Mesenchymal stem cell (in vitro differentiated cells and primary cell): Measurements from ENCODE around the gene WDR13. TPM values are rescaled to one million over a fixed set of nuclear protein-coding genes. Genes with fewer than 3 reads are reported as not detected.
"Not testable (repeated sequence)": the region's sequence is repeated elsewhere in the genome, so short reads cannot be mapped to it uniquely, and the experiment has no call there.

Source experiments
- DNase-seq: peaks from one replicate; pipeline ENCODE4 v3.0.0-alpha.2; 2013
- H2AFZ ChIP-seq: one replicate; pipeline ENCODE4 v1.6.1; 2013; ENCODE audit warnings: low read depth, mild to moderate bottlenecking, control low read depth, inconsistent platforms, low read length, moderate library complexity
- H2AK5ac ChIP-seq: 2 replicates; pipeline ENCODE4 v1.6.1; 2013; ENCODE audit warnings: low read length, moderate library complexity, mild to moderate bottlenecking, inconsistent platforms; ENCODE audit not compliant: severe bottlenecking
- H2BK120ac ChIP-seq: one replicate; pipeline ENCODE4 v1.6.1; 2013; ENCODE audit warnings: low read depth, mild to moderate bottlenecking, inconsistent platforms, low read length, moderate library complexity
- H2BK12ac ChIP-seq, 2 experiments: one replicate each; pipeline ENCODE4 v1.6.1; 2013; ENCODE audit warnings: inconsistent platforms in 2 of 2, low read length in 2 of 2, mild to moderate bottlenecking in 2 of 2, moderate library complexity in 2 of 2, control low read depth in 1 of 2
- H2BK15ac ChIP-seq: one replicate; pipeline ENCODE4 v1.6.1; 2013; ENCODE audit warnings: mild to moderate bottlenecking, low read depth, inconsistent platforms; ENCODE audit not compliant: poor library complexity, severe bottlenecking
- H2BK5ac ChIP-seq: 2 replicates; pipeline ENCODE4 v1.6.1; 2013; ENCODE audit warnings: low read depth, mild to moderate bottlenecking, low read length, control low read depth, inconsistent platforms; ENCODE audit not compliant: poor library complexity, severe bottlenecking
- H3K14ac ChIP-seq, 2 experiments: one replicate each; pipeline ENCODE4 v1.6.1; 2013; ENCODE audit warnings: inconsistent platforms in 2 of 2, low read length in 2 of 2, control low read depth in 1 of 2, mild to moderate bottlenecking in 1 of 2, moderate library complexity in 1 of 2
- H3K18ac ChIP-seq, 2 experiments: one replicate each; pipeline ENCODE4 v1.6.1; 2013; ENCODE audit warnings: inconsistent platforms in 2 of 2, low read length in 2 of 2, control low read depth in 1 of 2, low read depth in 1 of 2, mild to moderate bottlenecking in 1 of 2
- H3K23ac ChIP-seq, 2 experiments: one replicate each; pipeline ENCODE4 v1.6.1; 2013; ENCODE audit warnings: inconsistent platforms in 2 of 2, low read length in 2 of 2, mild to moderate bottlenecking in 2 of 2, moderate library complexity in 2 of 2, control low read depth in 1 of 2
- H3K27ac ChIP-seq: 2 replicates; pipeline ENCODE4 v1.5.1; 2013; ENCODE audit warnings: mild to moderate bottlenecking, moderate library complexity, low read length, control low read depth, inconsistent platforms; ENCODE audit not compliant: poor library complexity, severe bottlenecking
- H3K27me3 ChIP-seq, 2 experiments: 2 replicates each; pipeline versions ENCODE4 v1.6.1 to v1.7.0; 2013; ENCODE audit warnings: low read length in 2 of 2, mild to moderate bottlenecking in 2 of 2, moderate library complexity in 2 of 2, control low read depth in 1 of 2, inconsistent platforms in 1 of 2; ENCODE audit not compliant: control insufficient read depth in 1 of 2, insufficient read depth in 1 of 2
- H3K36me3 ChIP-seq, 2 experiments: 2 replicates each; pipeline versions ENCODE4 v1.6.1 to v1.7.0; 2013; ENCODE audit warnings: low read length in 2 of 2, control low read depth in 1 of 2, inconsistent platforms in 1 of 2, low read depth in 1 of 2, mild to moderate bottlenecking in 1 of 2; ENCODE audit not compliant: insufficient read depth in 2 of 2, control insufficient read depth in 1 of 2
- H3K4ac ChIP-seq, 2 experiments: one replicate each; pipeline ENCODE4 v1.6.1; 2013; ENCODE audit warnings: inconsistent platforms in 2 of 2, low read length in 2 of 2, mild to moderate bottlenecking in 2 of 2, moderate library complexity in 2 of 2, control low read depth in 1 of 2, low read depth in 1 of 2
- H3K4me1 ChIP-seq: 2 replicates; pipeline ENCODE4 v1.6.1; 2013; ENCODE audit warnings: low read depth, low read length, control low read depth; ENCODE audit not compliant: control insufficient read depth, insufficient read depth
- H3K4me2 ChIP-seq: 2 replicates; pipeline ENCODE4 v1.6.1; 2013; ENCODE audit warnings: low read length, mild to moderate bottlenecking, inconsistent platforms; ENCODE audit not compliant: poor library complexity, severe bottlenecking
- H3K4me3 ChIP-seq, 2 experiments: 2 replicates each; pipeline versions ENCODE4 v1.5.1 to v1.7.0; 2013; ENCODE audit warnings: low read length in 2 of 2, mild to moderate bottlenecking in 2 of 2, control low read depth in 1 of 2, low read depth in 1 of 2; ENCODE audit not compliant: insufficient read depth in 1 of 2
- H3K79me1 ChIP-seq: replicated peaks from 2 replicates; pipeline ENCODE4 v1.6.1; 2013; ENCODE audit warnings: mild to moderate bottlenecking, control low read depth, low read length, inconsistent platforms; ENCODE audit not compliant: poor library complexity, severe bottlenecking
- H3K9ac ChIP-seq: 2 replicates; pipeline ENCODE4 v1.7.0; 2013; ENCODE audit warnings: mild to moderate bottlenecking, low read length, moderate library complexity
- H3K9me3 ChIP-seq: 2 replicates; pipeline ENCODE4 v1.7.0; 2013; ENCODE audit warnings: mild to moderate bottlenecking, low read length; ENCODE audit not compliant: control insufficient read depth
- H4K8ac ChIP-seq: one replicate; pipeline ENCODE4 v1.6.1; 2013; ENCODE audit warnings: inconsistent platforms, mild to moderate bottlenecking, low read length, moderate library complexity
- H4K91ac ChIP-seq: one replicate; pipeline ENCODE4 v1.6.1; 2013; ENCODE audit warnings: mild to moderate bottlenecking, low read length, inconsistent platforms
- WGBS: methylation state at CpG from one replicate; pipeline ENCODE4 v1.1.7; 2013; ENCODE audit warnings: mixed read lengths; 5-methylcytosine and 5-hydroxymethylcytosine counted together
- polyA plus RNA-seq, 2 experiments: library from polyadenylated mRNA; stranded (reverse); fragments of 200-250 nt; gene quantifications; one replicate each; pipeline ENCODE4 v1.2.3, GENCODE V29; 2013

Gene WDR13
- polyA plus RNA-seq (2013, experiment 1 of 2): 43.9 TPM
- polyA plus RNA-seq (2013, experiment 2 of 2): 40.9 TPM

DNA sequence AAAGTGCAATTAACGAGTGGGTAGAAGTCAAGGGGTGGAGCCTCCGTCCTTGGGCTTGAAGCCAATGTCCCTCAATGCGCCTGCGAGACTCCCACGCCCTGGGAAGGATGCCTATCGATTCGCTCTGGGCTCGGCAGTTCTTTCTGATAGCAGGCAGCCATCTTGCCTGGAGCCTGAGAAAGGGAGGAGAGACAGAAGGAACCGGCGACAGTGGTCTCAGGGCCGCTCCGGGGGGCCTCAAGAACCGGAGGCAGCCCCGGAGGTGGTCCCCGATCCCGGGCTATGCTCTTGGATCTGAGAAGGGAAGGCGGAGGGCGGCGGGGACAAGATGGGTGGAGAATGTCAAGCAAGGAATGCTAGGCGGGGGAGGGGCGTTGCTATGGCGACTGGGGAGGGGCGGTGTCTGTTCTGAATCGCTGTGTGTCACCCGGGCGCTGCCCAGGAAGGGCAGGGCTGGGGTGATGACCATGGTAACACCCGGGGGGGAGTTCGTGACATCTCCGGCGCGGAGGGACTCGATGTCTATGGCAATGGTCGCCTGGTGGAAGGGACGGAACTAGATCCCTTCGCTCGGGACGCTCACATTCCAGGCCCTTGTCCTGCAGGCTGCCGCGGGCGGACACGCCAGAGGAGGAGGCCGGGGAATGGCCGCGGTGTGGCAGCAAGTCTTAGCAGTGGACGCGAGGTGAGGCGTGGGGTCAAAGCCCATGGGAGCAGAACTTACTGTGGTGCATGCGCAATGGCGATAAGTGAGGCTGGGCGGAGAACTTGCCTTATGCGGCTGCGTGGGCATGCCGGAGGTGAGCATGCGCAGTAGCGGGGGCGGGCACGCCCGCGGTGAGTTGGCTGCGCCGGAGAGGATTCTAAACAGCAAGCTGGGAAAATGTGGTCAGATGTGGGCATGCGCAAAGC lies at the start of gene WDR13:
Gene WDR13, plus strand, starts transcription at position 140 of the 912 bp plus-strand sequence. Its CDS starts 505 bp downstream, at position 645.
- Histone ChIP-seq H3K9ac (peak within 1 kb of the TSS; percentile 92), H4K8ac (peak within 1 kb of the TSS; percentile 95), H2BK15ac (peak within 1 kb of the TSS; percentile 48), H3K36me3 (peaks cover 35 to 38% of the 10 kb centered on the region in 2 experiments), H3K4me1 (peaks cover 4% of the 10 kb centered on the region), H2BK12ac (peak within 1 kb of the TSS; percentile 23 to 94), H3K27ac (peak within 1 kb of the TSS; percentile 100), H2AK5ac (peak within 1 kb of the TSS; percentile 78), H2BK120ac (peak within 1 kb of the TSS; percentile 89), H3K4ac (peak within 1 kb of the TSS; percentile 97 to 98), H3K4me3 (peak within 1 kb of the TSS; percentile 78 to 79), H2BK5ac (peak within 1 kb of the TSS; percentile 96), H4K91ac (peak within 1 kb of the TSS; percentile 97), H3K18ac (peak within 1 kb of the TSS; percentile 94 to 99), H3K14ac (peak within 1 kb of the TSS in 1 of 2 experiments; percentile 91), H3K23ac (no peak within 1 kb of the TSS), H3K9me3 (no peaks in the 10 kb centered on the region), H3K27me3 (no peaks in the 10 kb centered on the region), H2AFZ (no peak within 1 kb of the TSS), H3K4me2 (peak within 1 kb of the TSS; percentile 73), H3K79me1 (peaks cover 11% of the 10 kb centered on the region)
- under 1% methylated on average over 52 of the region's 62 CpGs for WGBS
- peak; percentile 95 for DNase-seq

DNA sequence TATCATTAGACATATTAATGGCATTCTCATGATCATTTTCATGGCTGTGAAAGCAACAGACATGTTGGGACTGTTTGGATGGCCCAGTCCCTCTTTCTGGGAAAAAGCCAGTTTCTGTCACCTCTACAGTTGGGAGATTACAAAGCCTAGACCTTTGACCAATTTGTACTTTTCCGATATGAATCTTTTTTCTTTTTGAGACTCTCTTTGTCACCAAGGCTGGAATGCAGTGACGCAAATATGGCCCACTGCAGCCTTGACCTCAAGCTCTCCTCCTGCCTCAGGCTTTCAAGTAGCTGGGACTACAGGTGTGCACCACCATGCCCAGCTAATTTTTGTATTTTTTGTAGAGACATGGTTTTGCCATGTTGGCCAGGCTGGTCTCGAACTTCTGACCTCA lies 48.4 kb upstream of the WDR13 start:
- no peak overlapping the region for H4K91ac ChIP-seq
- no peak overlapping the region for H3K4me2 ChIP-seq
- DNase-seq: no peak
- H3K36me3 ChIP-seq: peaks cover 7 to 30% of the 10 kb centered on the region in 2 experiments
- H2AK5ac ChIP-seq: no peak overlapping the region
- WGBS: 100% methylated on average over 2 of the region's 3 CpGs
- no peaks in the 10 kb centered on the region for H3K4me1 ChIP-seq
- no peak overlapping the region for H4K8ac ChIP-seq
- no peak overlapping the region for H2AFZ ChIP-seq
- H2BK5ac ChIP-seq: no peak overlapping the region
- no peak overlapping the region for H2BK12ac ChIP-seq
- H3K9ac ChIP-seq: no peak overlapping the region
- no peak overlapping the region for H3K4me3 ChIP-seq
- no peak overlapping the region for H3K18ac ChIP-seq
- no peak overlapping the region for H3K4ac ChIP-seq
- H3K14ac ChIP-seq: no peak overlapping the region
- H3K79me1 ChIP-seq: peaks cover 2% of the 10 kb centered on the region
- H3K9me3 ChIP-seq: no peaks in the 10 kb centered on the region
- no peak overlapping the region for H2BK15ac ChIP-seq
- H3K27me3 ChIP-seq: no peaks in the 10 kb centered on the region
- no peak overlapping the region for H2BK120ac ChIP-seq
- H3K23ac ChIP-seq: no peak overlapping the region
- H3K27ac ChIP-seq: no peak overlapping the region

DNA sequence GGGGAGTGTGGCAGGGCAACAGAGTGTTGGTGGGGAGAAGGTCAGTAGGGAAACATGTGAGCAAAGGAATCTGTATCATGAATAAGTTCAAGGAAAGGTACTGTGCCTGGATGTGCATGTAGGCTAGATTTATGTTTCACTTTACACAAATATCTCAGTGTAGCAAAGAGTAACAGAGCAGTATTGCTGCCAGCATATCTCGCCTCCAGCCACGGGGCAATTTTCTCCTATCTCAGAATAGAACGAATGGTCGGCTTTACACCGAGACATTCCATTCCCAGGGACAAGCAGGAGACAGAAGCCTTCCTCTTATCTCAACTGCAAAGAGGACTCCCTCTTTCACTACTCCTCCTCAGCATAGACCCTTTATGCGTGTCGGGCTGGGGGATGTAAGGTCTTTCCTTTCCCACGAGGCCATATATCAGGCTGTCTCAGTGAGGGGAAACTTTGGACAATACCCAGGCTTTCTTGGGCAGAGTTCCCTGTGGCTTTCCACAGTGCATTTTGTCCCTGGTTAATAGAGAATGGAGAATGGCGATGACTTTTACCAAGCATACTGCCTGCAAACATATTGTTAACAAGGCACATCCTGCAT lies 41.5 kb upstream of the WDR13 start:
- not testable (repeated sequence) for H3K9ac ChIP-seq, H3K4ac ChIP-seq, H3K9me3 ChIP-seq, H3K18ac ChIP-seq, H2BK5ac ChIP-seq, H3K4me1 ChIP-seq, DNase-seq, H4K91ac ChIP-seq, H4K8ac ChIP-seq, H2BK15ac ChIP-seq, H3K14ac ChIP-seq, H3K23ac ChIP-seq, H3K27me3 ChIP-seq, H3K79me1 ChIP-seq, H3K27ac ChIP-seq, H2BK12ac ChIP-seq, H2AK5ac ChIP-seq, H3K4me2 ChIP-seq, H3K4me3 ChIP-seq, H2AFZ ChIP-seq, H2BK120ac ChIP-seq
- WGBS: 80% methylated on average over 5 of the region's 9 CpGs
- peaks cover 30 to 33% of the 10 kb centered on the region in 2 experiments for H3K36me3 ChIP-seq

DNA sequence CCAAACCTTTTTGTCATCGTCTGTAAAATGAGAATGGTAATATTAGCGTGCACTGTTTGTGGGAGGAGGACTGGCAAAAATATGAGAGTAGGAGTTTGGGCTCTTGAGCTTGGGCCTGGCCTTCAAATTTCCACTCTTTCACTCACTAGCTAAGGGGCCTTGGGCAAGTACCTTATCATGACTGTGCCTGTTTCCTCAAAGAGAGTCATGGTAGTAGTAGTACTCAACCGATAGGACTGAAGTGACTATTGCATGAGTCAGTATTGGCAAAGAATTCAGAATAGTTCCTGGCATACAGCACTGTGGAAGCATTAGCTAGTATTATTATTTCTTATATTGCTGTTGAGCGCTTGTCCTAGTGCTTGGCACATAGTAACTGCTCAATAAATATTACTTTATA lies 39.0 kb upstream of the WDR13 start:
- Histone ChIP-seq H2AFZ (no peak overlapping the region), H3K27ac (peak overlapping the region; percentile 7), H2AK5ac (no peak overlapping the region), H3K4ac (no peak overlapping the region), H3K4me3 (no peak overlapping the region), H3K14ac (no peak overlapping the region), H4K91ac (no peak overlapping the region), H3K27me3 (no peaks in the 10 kb centered on the region), H2BK15ac (no peak overlapping the region), H3K79me1 (peaks cover 9% of the 10 kb centered on the region), H2BK120ac (no peak overlapping the region), H3K9ac (peak overlapping the region; percentile 37), H3K23ac (no peak overlapping the region), H3K36me3 (peaks cover 38 to 41% of the 10 kb centered on the region in 2 experiments), H2BK5ac (no peak overlapping the region), H3K4me1 (no peaks in the 10 kb centered on the region), H2BK12ac (no peak overlapping the region), H3K9me3 (no peaks in the 10 kb centered on the region), H3K4me2 (no peak overlapping the region), H3K18ac (no peak overlapping the region), H4K8ac (no peak overlapping the region)
- WGBS: 56% methylated on average over 3 of the region's 4 CpGs
- DNase-seq: peak; percentile 70
